Neural cell (in vitro differentiated cells): ENCODE data around the gene HIVEP3. TPM values are rescaled to one million over a fixed set of nuclear protein-coding genes. Genes with fewer than 3 reads are reported as not detected.

Experiments
- H2AFZ ChIP-seq: fragments of 200-600, 300-800 bp; sonication (generic), shearing (Covaris generic); 2 replicates; pipeline ENCODE4 v1.6.0; 2014; ENCODE audit warnings: low read depth, mild to moderate bottlenecking, antibody characterized with exemption, low read length, moderate library complexity
- H3F3A ChIP-seq: fragments of 200-600 bp; shearing (Covaris generic); 2 replicates; pipeline ENCODE4 v1.6.1; 2016; ENCODE audit warnings: mild to moderate bottlenecking, moderate library complexity, mixed read lengths, antibody characterized with exemption, low read length; ENCODE audit not compliant: insufficient read depth, poor library complexity, severe bottlenecking
- H3K27ac ChIP-seq: fragments of 200-600, 300-800 bp; sonication (generic), shearing (Covaris generic); 2 replicates; pipeline ENCODE4 v1.5.1; 2014; ENCODE audit warnings: mild to moderate bottlenecking, low read length, moderate library complexity
- H3K27me3 ChIP-seq: fragments of 300-800, 200-600 bp; sonication (generic), shearing (Covaris generic); 2 replicates; pipeline ENCODE4 v1.6.0; 2014; ENCODE audit warnings: mild to moderate bottlenecking, low read depth, low read length, moderate library complexity; ENCODE audit not compliant: insufficient read depth
- H3K36me3 ChIP-seq: fragments of 300-800, 200-600 bp; sonication (generic), shearing (Covaris generic); 2 replicates; pipeline ENCODE4 v1.5.1; 2014; ENCODE audit warnings: mild to moderate bottlenecking, antibody characterized with exemption, low read length, moderate library complexity; ENCODE audit not compliant: insufficient read depth
- H3K4me2 ChIP-seq: fragments of 300-800, 200-600 bp; sonication (generic), shearing (Covaris generic); 2 replicates; pipeline ENCODE4 v1.6.0; 2014; ENCODE audit warnings: mild to moderate bottlenecking, low read length
- H3K4me3 ChIP-seq: fragments of 300-800, 200-600 bp; sonication (generic), shearing (Covaris generic); 2 replicates; pipeline ENCODE4 v1.5.1; 2014; ENCODE audit warnings: mild to moderate bottlenecking, low read length, moderate library complexity
- H3K79me2 ChIP-seq: fragments of 200-600 bp; shearing (Covaris generic); replicated peaks from 2 replicates; pipeline ENCODE4 v1.6.0; 2014; ENCODE audit warnings: mild to moderate bottlenecking, low read length, moderate library complexity; ENCODE audit not compliant: insufficient read depth
- H3K9ac ChIP-seq: fragments of 300-800, 200-600 bp; sonication (generic), shearing (Covaris generic); 2 replicates; pipeline ENCODE4 v1.6.1; 2016; ENCODE audit warnings: mild to moderate bottlenecking, low read length, mixed read lengths
- H3K9me2 ChIP-seq: fragments of 200-600 bp; shearing (Covaris generic); 2 replicates; pipeline ENCODE4 v1.6.1; 2016; ENCODE audit warnings: mild to moderate bottlenecking, low read length, mixed read lengths; ENCODE audit not compliant: insufficient read depth
- H3K9me3 ChIP-seq: fragments of 200-600, 300-800 bp; sonication (generic), shearing (Covaris generic); 2 replicates; pipeline ENCODE4 v1.6.1; 2016; ENCODE audit warnings: mild to moderate bottlenecking, mixed run types, low read length, moderate library complexity, mixed read lengths
- H4K20me1 ChIP-seq: fragments of 200-600 bp; shearing (Covaris generic); 2 replicates; pipeline ENCODE4 v1.6.1; 2016; ENCODE audit warnings: mild to moderate bottlenecking, mixed run types; ENCODE audit not compliant: insufficient read depth
- EP300 ChIP-seq: fragments of 450-650 bp; conservative IDR thresholded peaks from 2 replicates; pipeline ENCODE4 v1.6.1; 2014; ENCODE audit warnings: antibody characterized with exemption, mild to moderate bottlenecking, moderate library complexity; ENCODE audit not compliant: poor library complexity, severe bottlenecking
- EZH2 ChIP-seq: fragments of 200-600, 300-800 bp; shearing (Covaris generic), sonication (generic); IDR thresholded peaks from 2 replicates; pipeline ENCODE4 v1.6.1; 2014; ENCODE audit warnings: antibody characterized with exemption, low read length, borderline replicate concordance, mild to moderate bottlenecking; ENCODE audit not compliant: insufficient read depth, poor library complexity, severe bottlenecking
- MXI1 ChIP-seq: fragments of 450-650 bp; conservative IDR thresholded peaks from 2 replicates; pipeline ENCODE4 v1.6.1; 2014; ENCODE audit warnings: antibody characterized with exemption, mild to moderate bottlenecking; ENCODE audit not compliant: poor library complexity, severe bottlenecking
- POLR2AphosphoS5 ChIP-seq: IDR thresholded peaks from 2 replicates; pipeline ENCODE4 v1.6.1; 2012
- RAD21 ChIP-seq: fragments of 450-650 bp; conservative IDR thresholded peaks from 2 replicates; pipeline ENCODE4 v1.6.1; 2014; ENCODE audit warnings: antibody characterized with exemption, mild to moderate bottlenecking, moderate library complexity
- SMC3 ChIP-seq: fragments of 450-650 bp; conservative IDR thresholded peaks from 2 replicates; pipeline ENCODE4 v1.6.1; 2014; ENCODE audit warnings: antibody characterized with exemption, mild to moderate bottlenecking, moderate library complexity; ENCODE audit not compliant: poor library complexity
- TAF1 ChIP-seq: IDR thresholded peaks from 2 replicates; pipeline ENCODE4 v1.6.1; 2012; ENCODE audit warnings: low read depth
- polyA plus RNA-seq: library from polyadenylated mRNA; depleted of rRNA; stranded (reverse); fragments of >200 nt; gene quantifications from 2 replicates; pipeline ENCODE4 v1.2.3, GENCODE V29; 2014
- TF ChIP-seq, protein P1 (sequence below): IDR thresholded peaks from 2 replicates; pipeline ENCODE4 v1.6.1; 2012; ENCODE audit warnings: borderline replicate concordance
- TF ChIP-seq, protein P2 (sequence below): fragments of 450-650 bp; IDR thresholded peaks from 2 replicates; pipeline ENCODE4 v1.5.1; 2014; ENCODE audit warnings: antibody characterized with exemption, mild to moderate bottlenecking, moderate library complexity; ENCODE audit not compliant: poor library complexity, severe bottlenecking

HIVEP3 gene
- polyA plus RNA-seq, 1 donor from 2014 or later: 2.6 TPM

DNA sequence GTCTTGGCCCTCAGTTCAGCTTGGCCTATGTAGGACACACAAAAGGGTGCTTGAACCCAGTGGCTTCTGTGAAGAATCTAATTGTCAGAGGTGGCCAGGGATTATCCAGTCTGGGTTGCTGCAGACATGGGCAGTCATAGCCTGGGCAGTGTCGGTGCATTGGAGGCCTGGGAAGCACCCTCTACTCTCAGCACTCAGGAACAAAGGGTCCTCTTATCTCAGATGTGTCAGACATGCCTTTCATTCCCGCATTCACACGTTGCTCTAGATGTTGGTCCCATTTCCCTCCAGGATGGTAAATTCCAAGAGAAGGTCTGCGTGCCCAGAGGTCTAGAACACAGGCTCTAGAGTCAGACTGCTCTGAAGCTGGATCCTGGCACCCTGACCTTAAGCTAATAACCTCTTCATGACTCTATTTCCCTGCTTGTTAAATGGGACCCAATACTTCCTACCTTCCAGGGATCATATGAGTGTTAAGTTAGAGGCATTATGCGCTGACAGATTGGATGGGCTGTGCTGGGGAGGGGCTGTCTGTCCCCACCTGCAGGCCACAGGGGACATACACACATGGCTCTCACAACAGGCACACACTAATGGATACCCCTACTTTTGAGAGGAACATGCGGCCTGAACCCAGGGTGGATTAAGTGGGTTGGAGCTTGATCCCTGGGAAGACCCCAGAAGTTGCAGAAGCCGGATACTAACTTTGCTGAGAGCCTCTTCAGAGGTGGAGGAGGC lies 417.8 kb downstream of the HIVEP3 start:
- Histone ChIP-seq H3K79me2 (no peaks in the 10 kb centered on the region), H2AFZ (no peak overlapping the region), H3K27me3 (peaks cover 9% of the 10 kb centered on the region), H3K9me3 (no peaks in the 10 kb centered on the region), H3K4me2 (no peak overlapping the region), H3K9me2 (no peaks in the 10 kb centered on the region), H3K4me3 (no peak overlapping the region), H3F3A (no peaks in the 10 kb centered on the region), H3K9ac (no peak overlapping the region), H3K27ac (no peak overlapping the region), H3K36me3 (no peaks in the 10 kb centered on the region), H4K20me1 (no peaks in the 10 kb centered on the region)
- TF ChIP-seq, protein P1, sequence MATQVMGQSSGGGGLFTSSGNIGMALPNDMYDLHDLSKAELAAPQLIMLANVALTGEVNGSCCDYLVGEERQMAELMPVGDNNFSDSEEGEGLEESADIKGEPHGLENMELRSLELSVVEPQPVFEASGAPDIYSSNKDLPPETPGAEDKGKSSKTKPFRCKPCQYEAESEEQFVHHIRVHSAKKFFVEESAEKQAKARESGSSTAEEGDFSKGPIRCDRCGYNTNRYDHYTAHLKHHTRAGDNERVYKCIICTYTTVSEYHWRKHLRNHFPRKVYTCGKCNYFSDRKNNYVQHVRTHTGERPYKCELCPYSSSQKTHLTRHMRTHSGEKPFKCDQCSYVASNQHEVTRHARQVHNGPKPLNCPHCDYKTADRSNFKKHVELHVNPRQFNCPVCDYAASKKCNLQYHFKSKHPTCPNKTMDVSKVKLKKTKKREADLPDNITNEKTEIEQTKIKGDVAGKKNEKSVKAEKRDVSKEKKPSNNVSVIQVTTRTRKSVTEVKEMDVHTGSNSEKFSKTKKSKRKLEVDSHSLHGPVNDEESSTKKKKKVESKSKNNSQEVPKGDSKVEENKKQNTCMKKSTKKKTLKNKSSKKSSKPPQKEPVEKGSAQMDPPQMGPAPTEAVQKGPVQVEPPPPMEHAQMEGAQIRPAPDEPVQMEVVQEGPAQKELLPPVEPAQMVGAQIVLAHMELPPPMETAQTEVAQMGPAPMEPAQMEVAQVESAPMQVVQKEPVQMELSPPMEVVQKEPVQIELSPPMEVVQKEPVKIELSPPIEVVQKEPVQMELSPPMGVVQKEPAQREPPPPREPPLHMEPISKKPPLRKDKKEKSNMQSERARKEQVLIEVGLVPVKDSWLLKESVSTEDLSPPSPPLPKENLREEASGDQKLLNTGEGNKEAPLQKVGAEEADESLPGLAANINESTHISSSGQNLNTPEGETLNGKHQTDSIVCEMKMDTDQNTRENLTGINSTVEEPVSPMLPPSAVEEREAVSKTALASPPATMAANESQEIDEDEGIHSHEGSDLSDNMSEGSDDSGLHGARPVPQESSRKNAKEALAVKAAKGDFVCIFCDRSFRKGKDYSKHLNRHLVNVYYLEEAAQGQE: no peak
- TF ChIP-seq RAD21: no peak
- TF ChIP-seq MXI1: no peak
- TF ChIP-seq, protein P2, sequence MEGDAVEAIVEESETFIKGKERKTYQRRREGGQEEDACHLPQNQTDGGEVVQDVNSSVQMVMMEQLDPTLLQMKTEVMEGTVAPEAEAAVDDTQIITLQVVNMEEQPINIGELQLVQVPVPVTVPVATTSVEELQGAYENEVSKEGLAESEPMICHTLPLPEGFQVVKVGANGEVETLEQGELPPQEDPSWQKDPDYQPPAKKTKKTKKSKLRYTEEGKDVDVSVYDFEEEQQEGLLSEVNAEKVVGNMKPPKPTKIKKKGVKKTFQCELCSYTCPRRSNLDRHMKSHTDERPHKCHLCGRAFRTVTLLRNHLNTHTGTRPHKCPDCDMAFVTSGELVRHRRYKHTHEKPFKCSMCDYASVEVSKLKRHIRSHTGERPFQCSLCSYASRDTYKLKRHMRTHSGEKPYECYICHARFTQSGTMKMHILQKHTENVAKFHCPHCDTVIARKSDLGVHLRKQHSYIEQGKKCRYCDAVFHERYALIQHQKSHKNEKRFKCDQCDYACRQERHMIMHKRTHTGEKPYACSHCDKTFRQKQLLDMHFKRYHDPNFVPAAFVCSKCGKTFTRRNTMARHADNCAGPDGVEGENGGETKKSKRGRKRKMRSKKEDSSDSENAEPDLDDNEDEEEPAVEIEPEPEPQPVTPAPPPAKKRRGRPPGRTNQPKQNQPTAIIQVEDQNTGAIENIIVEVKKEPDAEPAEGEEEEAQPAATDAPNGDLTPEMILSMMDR: no peak
- no peak for TF ChIP-seq SMC3
- TF ChIP-seq TAF1: no peak
- TF ChIP-seq EP300: no peak
- no peak for TF ChIP-seq EZH2
- no peak for TF ChIP-seq POLR2AphosphoS5

GRCh38 chr1:41500378-41500777 lies 418.3 kb downstream of the HIVEP3 start:
- peaks cover 15% of the 10 kb centered on the region for H3K27me3 ChIP-seq
- no peaks in the 10 kb centered on the region for H3K79me2 ChIP-seq
- H3K9me2 ChIP-seq: no peaks in the 10 kb centered on the region
- no peak overlapping the region for H2AFZ ChIP-seq
- H3K9me3 ChIP-seq: no peaks in the 10 kb centered on the region
- H3K9ac ChIP-seq: no peak overlapping the region
- no peaks in the 10 kb centered on the region for H3K36me3 ChIP-seq
- H4K20me1 ChIP-seq: no peaks in the 10 kb centered on the region
- H3K4me2 ChIP-seq: no peak overlapping the region
- no peak overlapping the region for H3K27ac ChIP-seq
- H3K4me3 ChIP-seq: no peak overlapping the region
- TF ChIP-seq TAF1 (no peak), MXI1 (no peak), RAD21 (no peak), EP300 (no peak), EZH2 (no peak), SMC3 (no peak)
- TF ChIP-seq, protein P1: no peak
- TF ChIP-seq, protein P2: no peak
- no peaks in the 10 kb centered on the region for H3F3A ChIP-seq
